T-cell (primary cell): ENCODE results near the gene FGF4. TPM values are rescaled to one million over a fixed set of nuclear protein-coding genes. Genes with fewer than 3 reads are reported as not detected.

ENCODE experiments used
- ATAC-seq, 4 experiments: fragments of 200-7000 bp in 3 of 4; fragments of 150-1000 bp in 1 of 4; cut with Tn5 transposase; replicated peaks in 1 of 4; 1 replicate in 3 of 4; 2 replicates in 1 of 4; pipeline ENCODE4 v1.10.0; 2021; ENCODE audit warnings: moderate library complexity in 3 of 4, mild to moderate bottlenecking in 2 of 4, moderate number of reproducible peaks in 1 of 4
- CTCF ChIA-PET, 2 donors: fragments of 300-600 bp; sonication (Branson Sonifier 250); formaldehyde crosslinking; loops; one replicate each; lab custom pipeline; 2022; ENCODE audit warnings: antibody characterized with exemption in 2 of 2; lab: Charles Lee
- POLR2A ChIA-PET, 2 donors: fragments of 300-600 bp; sonication (Branson Sonifier 250); formaldehyde crosslinking; loops; one replicate each; lab custom pipeline; 2022; ENCODE audit warnings: antibody characterized with exemption in 2 of 2; lab: Charles Lee
- DNase-seq, 35 experiments: peaks; one replicate each; pipeline versions ENCODE4 v3.0.0 to v3.0.0-alpha.2; 2013 to 2023
- H3K27ac ChIP-seq: one replicate; pipeline ENCODE4 v1.5.1; 2013; ENCODE audit warnings: low read length
- H3K27me3 ChIP-seq, 2 experiments: replicated peaks in 1 of 2; 1 replicate in 1 of 2; 2 replicates in 1 of 2; pipeline versions ENCODE4 v1.6.1 to v1.7.0; 2013; ENCODE audit warnings: low read length in 1 of 2, mixed read lengths in 1 of 2; ENCODE audit not compliant: control insufficient read depth in 2 of 2, insufficient read depth in 2 of 2; ENCODE audit errors: extremely low read depth in 1 of 2
- H3K36me3 ChIP-seq, 2 donors: 1 replicate in 1 of 2; 2 replicates in 1 of 2; pipeline versions ENCODE4 v1.6.1 to v1.7.0; 2013; ENCODE audit warnings: low read length in 1 of 2; ENCODE audit not compliant: control insufficient read depth in 2 of 2, insufficient read depth in 1 of 2; ENCODE audit errors: extremely low read depth in 1 of 2
- H3K4me1 ChIP-seq, 2 experiments: 1 replicate in 1 of 2; 2 replicates in 1 of 2; pipeline versions ENCODE4 v1.6.1 to v1.7.0; 2013; ENCODE audit warnings: low read length in 2 of 2, mixed read lengths in 1 of 2; ENCODE audit not compliant: insufficient read depth in 2 of 2, control insufficient read depth in 1 of 2; ENCODE audit errors: extremely low read depth in 1 of 2
- H3K4me3 ChIP-seq, 2 donors: 1 replicate in 1 of 2; 2 replicates in 1 of 2; pipeline versions ENCODE4 v1.5.1 to v1.7.0; 2013; ENCODE audit warnings: mild to moderate bottlenecking in 2 of 2, low read length in 1 of 2, moderate library complexity in 1 of 2; ENCODE audit not compliant: control insufficient read depth in 1 of 2; ENCODE audit errors: extremely low read depth in 1 of 2
- H3K9me3 ChIP-seq: 2 replicates; pipeline ENCODE4 v1.7.0; 2013
- H3K27ac Mint-ChIP-seq, 2 donors: one replicate each; pipeline ENCODE4 v1.8.0; 2020 to 2021; ENCODE audit warnings: mild to moderate bottlenecking in 2 of 2, mixed read lengths in 2 of 2
- H3K27me3 Mint-ChIP-seq, 2 donors: one replicate each; pipeline ENCODE4 v1.8.0; 2021 to 2022; ENCODE audit warnings: mixed read lengths in 2 of 2
- H3K36me3 Mint-ChIP-seq: one replicate; pipeline ENCODE4 v1.8.0; 2021; ENCODE audit warnings: mixed read lengths
- H3K4me1 Mint-ChIP-seq, 3 donors: one replicate each; pipeline ENCODE4 v1.8.0; 2020 to 2022; ENCODE audit warnings: mixed read lengths in 3 of 3, mild to moderate bottlenecking in 1 of 3
- H3K4me3 Mint-ChIP-seq, 3 donors: one replicate each; pipeline ENCODE4 v1.8.0; 2020 to 2022; ENCODE audit warnings: mild to moderate bottlenecking in 3 of 3, mixed read lengths in 3 of 3, moderate library complexity in 3 of 3
- H3K9me3 Mint-ChIP-seq, 3 donors: one replicate each; pipeline ENCODE4 v1.8.0; 2020 to 2022; ENCODE audit warnings: mixed read lengths in 3 of 3
- WGBS: methylation state at CpG from one replicate; pipeline ENCODE4 v1.1.5; 2013; ENCODE audit warnings: missing lambda C conversion rate; ENCODE audit not compliant: insufficient coverage; 5-methylcytosine and 5-hydroxymethylcytosine counted together
- total RNA-seq, 35 experiments: library from RNA in 6 of 35; stranded (reverse) in 6 of 35; fragments of 120-200 nt in 1 of 35; gene quantifications; one replicate each; pipeline versions ENCODE4 v1.2.1 to v1.2.4 and lab custom pipeline; 2013 to 2026

Gene FGF4
- total RNA-seq, 5 donors from 2014 or later (not counting 1 experiment from before 2014, with no cell fraction given) = not detected

GRCh38 chr11:69808667-69809086 lies 33.5 kb upstream of the FGF4 start:
- no peak for DNase-seq
- H3K36me3 Mint-ChIP-seq = no peaks in the 10 kb centered on the region
- H3K9me3 Mint-ChIP-seq = no peaks in the 10 kb centered on the region
- peaks cover 21 to 34% of the 10 kb centered on the region in 2 donors for H3K27me3 Mint-ChIP-seq
- no peak overlapping the region for H3K4me3 Mint-ChIP-seq
- CTCF ChIA-PET = no interaction called here
- WGBS = 27% methylated on average over 7 of the region's 7 CpGs
- POLR2A ChIA-PET = no interaction called here
- no peak for ATAC-seq
- Histone ChIP-seq H3K27ac (no peak overlapping the region), H3K27me3 (peaks cover 0 to 36% of the 10 kb centered on the region in 2 experiments), H3K9me3 (no peaks in the 10 kb centered on the region), H3K4me3 (no peak overlapping the region), H3K36me3 (no peaks in the 10 kb centered on the region), H3K4me1 (no peaks in the 10 kb centered on the region)
- no peaks in the 10 kb centered on the region for H3K4me1 Mint-ChIP-seq
- H3K27ac Mint-ChIP-seq = no peak overlapping the region

GRCh38 chr11:69807106-69807815 lies 32.1 kb upstream of the FGF4 start:
- H3K27me3 ChIP-seq = peaks cover 0 to 33% of the 10 kb centered on the region in 2 experiments
- no peak for DNase-seq
- Mint-ChIP-seq H3K36me3 (no peaks in the 10 kb centered on the region), H3K4me1 (no peaks in the 10 kb centered on the region), H3K27me3 (peaks cover 21 to 32% of the 10 kb centered on the region in 2 donors), H3K4me3 (no peak overlapping the region), H3K27ac (no peak overlapping the region), H3K9me3 (no peaks in the 10 kb centered on the region)
- H3K4me1 ChIP-seq = no peaks in the 10 kb centered on the region
- POLR2A ChIA-PET = no interaction called here
- no peak for ATAC-seq
- no peaks in the 10 kb centered on the region for H3K36me3 ChIP-seq
- WGBS = 93% methylated on average over 5 of the region's 9 CpGs
- H3K9me3 ChIP-seq = no peaks in the 10 kb centered on the region
- CTCF ChIA-PET = no interaction called here
- no peak overlapping the region for H3K27ac ChIP-seq
- H3K4me3 ChIP-seq = no peak overlapping the region

DNA sequence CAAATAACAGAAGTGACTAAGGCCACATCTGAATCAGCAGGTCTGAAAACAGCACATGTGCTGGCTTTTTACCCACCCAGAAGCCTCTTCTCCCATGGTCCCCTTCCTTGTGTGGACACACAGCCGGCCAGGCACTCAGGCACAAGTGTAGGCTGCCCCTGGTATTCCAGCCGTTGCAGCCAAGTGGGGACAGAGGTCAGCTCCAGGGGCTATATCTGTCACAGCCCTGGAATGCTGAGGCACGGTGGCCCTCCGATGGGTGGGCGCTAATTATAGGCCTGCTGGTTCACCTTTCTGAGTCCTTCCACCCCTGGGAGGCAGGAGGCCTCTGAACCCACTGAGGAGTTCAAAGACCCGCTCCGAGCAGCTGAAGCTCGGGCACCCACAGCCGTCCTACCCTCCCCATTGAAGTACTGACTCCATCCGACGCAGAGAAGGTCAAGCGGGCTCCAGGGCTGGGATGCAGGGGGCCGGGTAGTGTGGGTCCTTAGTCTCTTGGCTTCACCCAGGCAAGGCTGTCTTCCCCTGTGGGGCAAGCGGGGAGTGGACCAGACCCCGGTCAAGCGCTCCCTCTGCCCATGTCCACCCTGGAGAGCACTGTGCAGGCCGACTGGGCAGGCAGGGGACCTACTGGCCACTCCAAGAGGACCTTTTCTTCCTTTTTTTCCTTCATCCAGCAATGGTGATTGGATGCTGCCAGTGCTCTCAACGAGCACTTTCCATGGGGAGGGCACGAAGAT lies 29.8 kb upstream of the FGF4 start:
- POLR2A ChIA-PET = no interaction called here
- Histone ChIP-seq H3K27ac (no peak overlapping the region), H3K4me1 (no peaks in the 10 kb centered on the region), H3K36me3 (no peaks in the 10 kb centered on the region), H3K4me3 (no peak overlapping the region), H3K27me3 (peaks cover 0 to 29% of the 10 kb centered on the region in 2 experiments), H3K9me3 (no peaks in the 10 kb centered on the region)
- no peaks in the 10 kb centered on the region for H3K36me3 Mint-ChIP-seq
- no peak overlapping the region for H3K27ac Mint-ChIP-seq
- DNase-seq (no peak), ATAC-seq (no peak)
- H3K27me3 Mint-ChIP-seq = peaks cover 22% of the 10 kb centered on the region in 2 donors
- CTCF ChIA-PET = no interaction called here
- H3K4me1 Mint-ChIP-seq = no peaks in the 10 kb centered on the region
- H3K9me3 Mint-ChIP-seq = no peaks in the 10 kb centered on the region
- WGBS = 76% methylated on average over 7 of the region's 19 CpGs
- H3K4me3 Mint-ChIP-seq = no peak overlapping the region

- no peaks in the 10 kb centered on the region for H3K36me3 ChIP-seq
- no peak overlapping the region for H3K27ac ChIP-seq
- ChIA-PET POLR2A (no interaction called here), CTCF (no interaction called here)
- H3K27ac Mint-ChIP-seq = no peak overlapping the region
- no peak overlapping the region for H3K4me3 Mint-ChIP-seq
- no peaks in the 10 kb centered on the region for H3K4me1 Mint-ChIP-seq
- no peak overlapping the region for H3K4me3 ChIP-seq
- no peaks in the 10 kb centered on the region for H3K9me3 ChIP-seq
- peaks cover 18 to 22% of the 10 kb centered on the region in 2 donors for H3K27me3 Mint-ChIP-seq
- no peaks in the 10 kb centered on the region for H3K36me3 Mint-ChIP-seq
- DNase-seq (no peak), ATAC-seq (no peak)
- H3K27me3 ChIP-seq = peaks cover 0 to 28% of the 10 kb centered on the region in 2 experiments
- H3K9me3 Mint-ChIP-seq = no peaks in the 10 kb centered on the region
- no peaks in the 10 kb centered on the region for H3K4me1 ChIP-seq
Observed at GRCh38 chr11:69803604-69804218, 28.6 kb upstream of the FGF4 start.

GRCh38 chr11:69803022-69803421 lies 27.9 kb upstream of the FGF4 start:
- H3K27ac Mint-ChIP-seq = no peak overlapping the region
- H3K9me3 Mint-ChIP-seq = no peaks in the 10 kb centered on the region
- no peaks in the 10 kb centered on the region for H3K9me3 ChIP-seq
- ATAC-seq (no peak), DNase-seq (no peak)
- H3K4me1 ChIP-seq = no peaks in the 10 kb centered on the region
- H3K4me3 ChIP-seq = no peak overlapping the region
- no peaks in the 10 kb centered on the region for H3K36me3 Mint-ChIP-seq
- ChIA-PET CTCF (no interaction called here), POLR2A (no interaction called here)
- no peak overlapping the region for H3K27ac ChIP-seq
- H3K27me3 ChIP-seq = peaks cover 0 to 23% of the 10 kb centered on the region in 2 experiments
- H3K4me1 Mint-ChIP-seq = no peaks in the 10 kb centered on the region
- H3K4me3 Mint-ChIP-seq = no peak overlapping the region
- 69% methylated on average over 2 of the region's 2 CpGs for WGBS
- no peaks in the 10 kb centered on the region for H3K36me3 ChIP-seq
- peaks cover 14 to 19% of the 10 kb centered on the region in 2 donors for H3K27me3 Mint-ChIP-seq

DNA sequence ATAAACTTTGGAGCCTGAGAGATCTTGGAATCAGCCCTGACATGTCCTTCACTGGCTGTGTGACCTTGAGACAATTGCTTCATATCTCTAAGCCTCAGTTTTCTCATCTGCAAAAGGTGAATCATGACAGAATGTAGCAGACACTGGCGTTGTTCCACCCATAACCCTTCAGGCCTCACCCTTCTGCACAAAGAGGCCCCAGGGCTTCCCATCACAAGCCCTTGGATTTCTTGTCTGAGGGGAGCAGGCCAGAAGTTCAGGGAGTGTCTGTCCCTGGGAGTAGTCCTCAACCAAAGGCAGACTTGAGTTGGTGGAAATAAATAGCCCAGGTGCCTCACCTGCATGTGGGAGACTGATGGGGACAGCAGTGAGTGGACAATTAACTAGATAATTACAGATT lies 27.4 kb upstream of the FGF4 start:
- Histone ChIP-seq H3K4me3 (no peak overlapping the region), H3K27ac (no peak overlapping the region), H3K27me3 (peaks cover 0 to 24% of the 10 kb centered on the region in 2 experiments), H3K4me1 (no peaks in the 10 kb centered on the region), H3K9me3 (no peaks in the 10 kb centered on the region), H3K36me3 (no peaks in the 10 kb centered on the region)
- Mint-ChIP-seq H3K36me3 (no peaks in the 10 kb centered on the region), H3K4me1 (no peaks in the 10 kb centered on the region), H3K4me3 (no peak overlapping the region), H3K27me3 (peaks cover 12 to 19% of the 10 kb centered on the region in 2 donors), H3K27ac (no peak overlapping the region), H3K9me3 (no peaks in the 10 kb centered on the region)
- no peak for ATAC-seq
- no CpG with 5 or more reads among the region's 1 CpG for WGBS
- ChIA-PET POLR2A (no interaction called here), CTCF (no interaction called here)
- no peak for DNase-seq
